Lower leg skin (tissue), 3 donors: ENCODE measurements around the gene CDC42BPG.

Experiments used
- POLR2A ChIP-seq, 2 donors: fragments of 450-650 bp; IDR thresholded peaks; one replicate each; pipeline ENCODE4 v1.6.1; 2016 to 2017; ENCODE audit warnings: antibody characterized with exemption in 2 of 2, mild to moderate bottlenecking in 1 of 2, moderate library complexity in 1 of 2
- TF ChIP-seq, protein P1 (sequence below), 3 donors: fragments of 450-650 bp; IDR thresholded peaks; one replicate each; pipeline ENCODE4 v1.5.1; 2016; ENCODE audit warnings: antibody characterized with exemption in 3 of 3, mild to moderate bottlenecking in 3 of 3, moderate library complexity in 2 of 3

DNA sequence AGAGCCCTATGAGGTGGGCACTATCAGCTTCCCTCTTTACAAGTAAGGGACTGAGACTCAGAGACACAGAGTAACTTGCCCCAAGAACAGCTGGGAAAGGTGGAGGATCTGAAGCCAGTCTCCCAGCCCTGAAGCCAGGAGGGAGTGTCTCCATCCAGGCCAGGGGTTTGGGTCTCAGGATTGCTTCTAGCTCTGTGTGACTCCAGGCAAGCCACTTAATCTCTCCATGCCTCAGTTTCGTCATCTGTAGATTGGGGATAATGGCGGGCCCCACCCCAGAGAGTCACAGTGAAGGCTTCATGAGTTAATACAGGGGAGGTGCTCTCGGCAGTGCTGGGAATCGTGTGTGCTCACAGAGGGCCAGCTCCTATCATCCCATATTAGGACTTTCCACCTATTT is 52.0 kb downstream of the CDC42BPG start:
- TF ChIP-seq, protein P1, sequence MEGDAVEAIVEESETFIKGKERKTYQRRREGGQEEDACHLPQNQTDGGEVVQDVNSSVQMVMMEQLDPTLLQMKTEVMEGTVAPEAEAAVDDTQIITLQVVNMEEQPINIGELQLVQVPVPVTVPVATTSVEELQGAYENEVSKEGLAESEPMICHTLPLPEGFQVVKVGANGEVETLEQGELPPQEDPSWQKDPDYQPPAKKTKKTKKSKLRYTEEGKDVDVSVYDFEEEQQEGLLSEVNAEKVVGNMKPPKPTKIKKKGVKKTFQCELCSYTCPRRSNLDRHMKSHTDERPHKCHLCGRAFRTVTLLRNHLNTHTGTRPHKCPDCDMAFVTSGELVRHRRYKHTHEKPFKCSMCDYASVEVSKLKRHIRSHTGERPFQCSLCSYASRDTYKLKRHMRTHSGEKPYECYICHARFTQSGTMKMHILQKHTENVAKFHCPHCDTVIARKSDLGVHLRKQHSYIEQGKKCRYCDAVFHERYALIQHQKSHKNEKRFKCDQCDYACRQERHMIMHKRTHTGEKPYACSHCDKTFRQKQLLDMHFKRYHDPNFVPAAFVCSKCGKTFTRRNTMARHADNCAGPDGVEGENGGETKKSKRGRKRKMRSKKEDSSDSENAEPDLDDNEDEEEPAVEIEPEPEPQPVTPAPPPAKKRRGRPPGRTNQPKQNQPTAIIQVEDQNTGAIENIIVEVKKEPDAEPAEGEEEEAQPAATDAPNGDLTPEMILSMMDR (IDR thresholded peaks at IDR 0.05) = no peak
- TF ChIP-seq POLR2A (IDR thresholded peaks at IDR 0.05) = no peak
